Uterus (tissue), 4 donors: Measurements from ENCODE around the gene FBXO11. TPM values are rescaled to one million over a fixed set of nuclear protein-coding genes. Genes with fewer than 3 reads are reported as not detected.

Experiments used
- DNase-seq, 2 donors: peaks; one replicate each; pipeline ENCODE4 v3.0.0-alpha.2; 2019 to 2020
- H3K27ac ChIP-seq, 2 donors: fragments of 200-600 bp; sonication (generic); 1 replicate in 1 of 2; 2 replicates in 1 of 2; pipeline ENCODE4 v1.5.1; 2016 to 2018
- H3K27me3 ChIP-seq, 2 donors: fragments of 200-600 bp; sonication (generic); one replicate each; pipeline ENCODE4 v1.5.1; 2018 to 2019; ENCODE audit warnings: control low read depth in 1 of 2
- H3K36me3 ChIP-seq, 2 donors: fragments of 200-600 bp; sonication (generic); one replicate each; pipeline ENCODE4 v1.5.1; 2019; ENCODE audit warnings: control low read depth in 1 of 2
- H3K4me1 ChIP-seq, 2 donors: fragments of 200-600 bp; sonication (generic); one replicate each; pipeline ENCODE4 v1.5.1; 2018 to 2019; ENCODE audit warnings: control low read depth in 1 of 2
- H3K4me3 ChIP-seq, 2 donors: fragments of 200-600 bp; sonication (generic); 1 replicate in 1 of 2; 2 replicates in 1 of 2; pipeline ENCODE4 v1.5.1; 2018 to 2019; ENCODE audit warnings: mild to moderate bottlenecking in 1 of 2
- H3K9me3 ChIP-seq, 2 donors: fragments of 200-600 bp; sonication (generic); one replicate each; pipeline ENCODE4 v1.5.1; 2019; ENCODE audit warnings: control low read depth in 1 of 2
- CTCF ChIP-seq, 4 experiments: fragments of 200-600 bp in 2 of 4; fragments of 450-650 bp in 2 of 4; sonication (generic) in 2 of 4; IDR thresholded peaks; one replicate each; pipeline ENCODE4 v1.5.1; 2016 to 2019; ENCODE audit warnings: antibody characterized with exemption in 4 of 4, mild to moderate bottlenecking in 2 of 4, moderate library complexity in 1 of 4
- POLR2A ChIP-seq, 2 donors: fragments of 450-650 bp; IDR thresholded peaks; one replicate each; pipeline ENCODE4 v1.6.1; 2016; ENCODE audit warnings: antibody characterized with exemption in 2 of 2, mild to moderate bottlenecking in 1 of 2, moderate library complexity in 1 of 2
- intact Hi-C: fragments of 100-400 bp; cut with DNase I; formaldehyde crosslinking; loops from one replicate; pipeline ENCODE4 v1.15.1; 2023; ENCODE audit warnings: low total_unique reads
- total RNA-seq, 4 donors: library from RNA; depleted of rRNA in 3 of 4; stranded (reverse); fragments of >200 nt in 3 of 4; gene quantifications; one replicate each; pipeline versions ENCODE4 v1.1.0 to v1.2.4, GENCODE V29; 2014 to 2023
- donor health status: DM: yes; HTN: yes; CAD: no.

Gene FBXO11
- total RNA-seq, 4 donors from 2014 or later = 27.4 to 140 (median 67.3) TPM

- no peak overlapping the region for H3K4me3 ChIP-seq
- no peaks in the 10 kb centered on the region for H3K9me3 ChIP-seq
- peaks cover 0 to 9% of the 10 kb centered on the region in 2 donors for H3K4me1 ChIP-seq
- H3K27ac ChIP-seq = no peak overlapping the region
- TF ChIP-seq CTCF (IDR thresholded peaks at IDR 0.05) (no peak), POLR2A (IDR thresholded peaks at IDR 0.05) (no peak)
- intact Hi-C loops = no loop called here
- no peak for DNase-seq
- H3K27me3 ChIP-seq = no peaks in the 10 kb centered on the region
- H3K36me3 ChIP-seq = no peaks in the 10 kb centered on the region
These were observed 15.5 kb downstream of the FBXO11 start for GRCh38 chr2:47890711-47891368.

DNA sequence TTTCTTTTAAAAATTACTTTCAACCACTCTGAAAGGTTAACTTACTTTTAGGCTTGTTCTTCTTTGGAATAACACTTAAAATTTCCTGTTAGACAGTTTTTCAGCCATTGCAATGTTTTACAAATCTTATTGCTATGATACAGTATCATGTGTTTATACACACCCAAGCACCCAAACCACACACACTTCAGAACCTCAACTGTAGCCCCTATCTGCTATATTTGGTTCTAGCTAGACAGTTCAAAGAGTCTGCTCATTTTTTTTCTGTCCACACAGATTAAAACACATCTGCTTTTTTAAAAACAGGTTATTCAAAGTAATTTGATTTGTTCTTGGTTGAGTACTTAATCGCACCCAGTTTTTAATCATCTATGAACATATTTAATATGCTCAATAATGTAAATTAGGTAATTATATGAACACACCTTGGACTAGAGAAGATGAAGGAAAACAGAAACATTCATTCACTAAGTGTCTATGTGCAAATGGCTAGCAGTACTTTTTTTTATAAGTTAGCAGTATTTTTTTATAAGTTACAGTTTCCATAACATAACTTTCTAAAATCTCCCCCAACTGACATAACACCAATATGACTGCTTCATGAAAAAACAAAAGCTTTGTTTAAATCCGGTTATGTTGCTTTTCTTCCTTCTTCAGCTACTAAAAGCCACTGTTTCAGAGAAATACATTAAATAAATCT, 17.6 kb downstream of the FBXO11 start:
- Histone ChIP-seq H3K27ac (no peak overlapping the region), H3K4me1 (peaks cover 0 to 9% of the 10 kb centered on the region in 2 donors), H3K36me3 (no peaks in the 10 kb centered on the region), H3K27me3 (no peaks in the 10 kb centered on the region), H3K4me3 (no peak overlapping the region), H3K9me3 (no peaks in the 10 kb centered on the region)
- TF ChIP-seq CTCF (IDR thresholded peaks at IDR 0.05) (no peak), POLR2A (IDR thresholded peaks at IDR 0.05) (no peak)
- intact Hi-C loops = no loop called here
- DNase-seq = no peak

GRCh38 chr2:47876912-47877311, 29.4 kb downstream of the FBXO11 start:
- Histone ChIP-seq H3K36me3 (no peaks in the 10 kb centered on the region), H3K9me3 (no peaks in the 10 kb centered on the region), H3K27me3 (no peaks in the 10 kb centered on the region), H3K27ac (no peak overlapping the region), H3K4me3 (no peak overlapping the region), H3K4me1 (no peaks in the 10 kb centered on the region)
- DNase-seq = no peak
- TF ChIP-seq POLR2A (IDR thresholded peaks at IDR 0.05) (no peak), CTCF (IDR thresholded peaks at IDR 0.05) (no peak)
- intact Hi-C loops = no loop called here

- H3K27ac ChIP-seq = no peak overlapping the region
- H3K9me3 ChIP-seq = no peaks in the 10 kb centered on the region
- TF ChIP-seq POLR2A (IDR thresholded peaks at IDR 0.05) (no peak), CTCF (IDR thresholded peaks at IDR 0.05) (no peak)
- no peaks in the 10 kb centered on the region for H3K27me3 ChIP-seq
- no peaks in the 10 kb centered on the region for H3K36me3 ChIP-seq
- H3K4me1 ChIP-seq = peaks cover 0 to 4% of the 10 kb centered on the region in 2 donors
- intact Hi-C loops = no loop called here
- H3K4me3 ChIP-seq = no peak overlapping the region
- DNase-seq = no peak
These were observed 33.4 kb downstream of the FBXO11 start for GRCh38 chr2:47872941-47873340.
